ENCODE data around the gene C1QB.

- TF ChIP-seq POLR2AphosphoS5 (IDR thresholded peaks at IDR 0.05; ENCODE audit: borderline replicate concordance, low read depth, low read length) (no peak), EZH2 (IDR thresholded peaks at IDR 0.05) (no peak)
These were observed 35.0 kb upstream of the C1QB start for GRCh38 chr1:22618056-22618455.

All from SK-N-MC (cell line).